ENCODE data around the gene LIPC.

LIPC gene

DNA sequence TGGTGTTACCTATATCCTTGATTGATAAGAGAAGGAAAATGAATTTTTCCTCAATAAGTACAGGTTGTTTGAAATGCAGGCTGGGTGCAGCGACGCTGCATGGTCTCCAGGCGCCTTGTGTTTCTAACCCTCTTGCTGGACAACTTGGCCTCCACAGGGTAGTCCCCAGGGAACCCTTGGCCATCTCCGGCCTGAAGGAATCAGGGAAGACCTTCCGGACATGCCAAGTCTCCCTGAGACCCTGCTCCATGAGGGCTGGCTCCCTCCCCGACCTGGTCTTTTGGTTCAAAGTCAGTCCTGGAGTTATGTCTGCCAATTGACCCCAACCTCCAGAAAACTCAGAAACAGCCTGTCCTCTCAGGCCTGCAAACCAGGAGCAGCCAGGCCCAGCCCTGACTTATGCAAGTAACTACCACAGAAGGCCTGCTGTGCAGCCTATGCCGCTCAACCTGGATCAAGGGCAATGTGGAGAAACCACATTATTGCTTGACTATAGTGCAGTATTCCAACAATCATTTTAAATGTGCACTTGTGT, 98.3 kb downstream of the LIPC start:
- TF ChIP-seq, protein P1, sequence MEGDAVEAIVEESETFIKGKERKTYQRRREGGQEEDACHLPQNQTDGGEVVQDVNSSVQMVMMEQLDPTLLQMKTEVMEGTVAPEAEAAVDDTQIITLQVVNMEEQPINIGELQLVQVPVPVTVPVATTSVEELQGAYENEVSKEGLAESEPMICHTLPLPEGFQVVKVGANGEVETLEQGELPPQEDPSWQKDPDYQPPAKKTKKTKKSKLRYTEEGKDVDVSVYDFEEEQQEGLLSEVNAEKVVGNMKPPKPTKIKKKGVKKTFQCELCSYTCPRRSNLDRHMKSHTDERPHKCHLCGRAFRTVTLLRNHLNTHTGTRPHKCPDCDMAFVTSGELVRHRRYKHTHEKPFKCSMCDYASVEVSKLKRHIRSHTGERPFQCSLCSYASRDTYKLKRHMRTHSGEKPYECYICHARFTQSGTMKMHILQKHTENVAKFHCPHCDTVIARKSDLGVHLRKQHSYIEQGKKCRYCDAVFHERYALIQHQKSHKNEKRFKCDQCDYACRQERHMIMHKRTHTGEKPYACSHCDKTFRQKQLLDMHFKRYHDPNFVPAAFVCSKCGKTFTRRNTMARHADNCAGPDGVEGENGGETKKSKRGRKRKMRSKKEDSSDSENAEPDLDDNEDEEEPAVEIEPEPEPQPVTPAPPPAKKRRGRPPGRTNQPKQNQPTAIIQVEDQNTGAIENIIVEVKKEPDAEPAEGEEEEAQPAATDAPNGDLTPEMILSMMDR (conservative IDR thresholded peaks at IDR 0.05; ENCODE audit: control insufficient read depth, insufficient read depth, low read depth, low read length) = no peak
- H3K4me3 ChIP-seq (ENCODE audit: control insufficient read depth, low read depth, low read length) = no peak overlapping the region
- no peak for DNase-seq (ENCODE audit: low read depth)

DNA sequence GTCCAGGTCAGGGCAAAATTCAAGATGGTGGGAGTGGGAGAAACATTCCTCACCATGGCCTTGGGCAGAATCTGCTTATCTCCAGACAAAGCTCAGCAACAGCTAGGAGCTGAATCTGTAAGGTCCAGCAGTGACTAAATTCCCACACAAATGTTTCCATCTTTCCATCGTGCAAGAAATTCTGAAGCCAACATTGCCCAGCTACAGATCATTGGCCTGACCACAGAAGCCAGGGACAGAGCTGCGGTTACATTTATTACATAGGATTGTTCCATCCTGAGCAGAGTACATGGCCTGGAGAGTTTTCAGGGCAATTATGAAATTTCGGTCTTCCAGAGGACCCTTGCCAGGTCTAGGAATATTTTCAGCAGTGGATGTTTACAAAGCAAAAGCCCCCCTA, 100.3 kb downstream of the LIPC start:
- TF ChIP-seq, protein P1 (conservative IDR thresholded peaks at IDR 0.05; ENCODE audit: control insufficient read depth, insufficient read depth, low read depth, low read length) = no peak
- H3K4me3 ChIP-seq (ENCODE audit: control insufficient read depth, low read depth, low read length) = no peak overlapping the region

DNA sequence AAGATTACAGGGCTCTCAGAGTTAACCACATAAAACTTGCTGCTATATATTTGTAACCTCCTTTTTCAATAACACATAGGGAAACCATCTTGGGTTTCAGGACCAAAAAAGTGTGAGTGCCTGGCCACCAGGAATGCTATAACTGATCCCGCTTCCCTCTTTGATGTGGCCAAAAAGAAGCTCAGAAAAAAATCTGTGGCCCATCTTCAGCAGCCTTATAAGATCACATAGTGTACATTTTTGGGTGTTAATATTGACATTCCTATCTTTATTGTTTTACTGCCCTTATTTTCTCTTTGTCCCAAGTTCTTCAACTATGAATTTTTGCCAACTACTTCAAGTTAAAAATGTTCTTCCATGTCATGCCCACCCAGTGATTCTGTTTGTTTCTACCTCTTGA, 102.8 kb downstream of the LIPC start:
- H3K4me3 ChIP-seq (ENCODE audit: control insufficient read depth, low read depth, low read length) = no peak overlapping the region
- no peak for DNase-seq (ENCODE audit: low read depth)
- TF ChIP-seq, protein P1 (conservative IDR thresholded peaks at IDR 0.05; ENCODE audit: control insufficient read depth, insufficient read depth, low read depth, low read length) = no peak

More for the DNA sequence above, 100.3 kb downstream of the LIPC start:
- DNase-seq (ENCODE audit: low read depth) = no peak

DNA sequence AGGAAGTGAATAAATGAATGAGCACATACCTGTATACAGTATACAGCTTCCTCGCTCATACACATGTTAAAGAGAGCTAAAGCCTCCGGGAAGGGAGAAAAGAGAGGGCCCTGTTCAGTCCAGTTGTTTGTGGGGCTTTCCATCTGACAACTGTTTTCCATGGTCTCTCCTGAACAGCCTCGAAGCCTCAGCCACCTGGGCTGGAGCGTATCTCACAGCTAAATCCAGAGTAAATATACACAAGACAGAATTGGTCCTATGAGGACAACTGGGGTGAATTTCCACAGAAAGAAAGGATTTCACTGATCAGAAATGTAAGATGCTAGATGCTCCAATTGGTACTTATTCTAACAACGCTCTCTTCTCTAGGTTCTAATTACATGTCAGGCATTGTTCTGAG, 103.5 kb downstream of the LIPC start:
- no peak overlapping the region for H3K4me3 ChIP-seq (ENCODE audit: control insufficient read depth, low read depth, low read length)
- DNase-seq (ENCODE audit: low read depth) = no peak
- TF ChIP-seq, protein P1 (conservative IDR thresholded peaks at IDR 0.05; ENCODE audit: control insufficient read depth, insufficient read depth, low read depth, low read length) = no peak

DNA sequence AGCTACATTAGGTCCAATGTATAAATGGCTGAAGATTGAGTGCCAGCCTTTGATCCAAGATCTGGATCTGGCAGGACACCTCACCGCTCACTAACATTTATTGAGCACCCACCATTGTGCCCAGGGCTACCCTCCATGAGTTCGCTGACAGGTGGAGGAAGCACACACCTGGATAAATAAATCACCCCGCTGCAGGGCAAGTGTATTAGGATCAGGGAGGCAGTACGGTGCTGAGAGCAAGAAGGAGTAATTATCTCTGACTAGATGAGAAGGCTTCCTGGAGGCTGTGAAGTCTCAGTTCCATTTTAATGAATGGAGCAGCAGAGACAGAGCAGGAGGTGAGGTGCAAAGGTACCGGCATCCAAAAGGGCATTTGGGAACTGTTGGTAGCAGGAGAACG, 104.1 kb downstream of the LIPC start:
- DNase-seq (ENCODE audit: low read depth) = no peak
- no peak overlapping the region for H3K4me3 ChIP-seq (ENCODE audit: control insufficient read depth, low read depth, low read length)
- TF ChIP-seq, protein P1 (conservative IDR thresholded peaks at IDR 0.05; ENCODE audit: control insufficient read depth, insufficient read depth, low read depth, low read length) = no peak

DNA sequence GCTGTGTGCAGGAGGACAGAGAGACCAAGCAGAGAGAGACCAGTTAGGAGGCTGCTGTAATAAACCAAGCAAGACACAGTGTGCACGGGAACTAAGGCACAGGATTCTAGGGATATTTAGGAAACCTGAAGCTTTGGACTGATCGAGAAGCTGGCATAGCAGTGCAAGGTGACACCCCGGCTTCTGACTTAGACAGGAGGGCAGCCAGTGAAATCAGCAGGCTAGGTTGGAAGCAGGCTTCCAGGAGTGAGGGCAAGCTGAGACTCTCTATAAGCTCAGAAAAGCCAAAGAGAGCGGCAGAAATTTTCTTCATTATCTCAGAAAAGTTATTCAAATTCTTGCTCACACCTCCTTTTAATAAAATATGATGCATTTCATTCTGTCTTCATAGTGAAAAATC, 104.6 kb downstream of the LIPC start:
- TF ChIP-seq, protein P1 (conservative IDR thresholded peaks at IDR 0.05; ENCODE audit: control insufficient read depth, insufficient read depth, low read depth, low read length) = no peak
- no peak overlapping the region for H3K4me3 ChIP-seq (ENCODE audit: control insufficient read depth, low read depth, low read length)
- no peak for DNase-seq (ENCODE audit: low read depth)

DNA sequence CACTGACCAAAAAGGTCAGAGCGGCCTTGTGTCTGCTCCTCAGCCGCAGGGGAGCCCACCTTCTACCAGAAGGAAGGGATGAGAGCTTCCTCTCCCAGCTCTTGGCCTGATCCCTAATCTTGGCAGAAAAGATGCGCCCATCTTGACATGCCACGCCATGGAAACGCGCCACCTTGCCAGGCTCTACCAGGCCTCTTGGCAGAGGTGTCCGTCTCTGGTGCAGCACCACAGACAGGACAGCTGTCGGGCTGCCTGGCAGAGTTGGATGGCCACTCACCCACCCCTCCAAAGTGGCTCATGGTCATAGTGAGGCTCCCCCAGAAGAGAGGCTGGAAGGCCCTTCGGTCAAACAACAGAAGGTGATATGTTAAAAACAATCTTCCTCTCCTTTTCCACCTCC, 105.2 kb downstream of the LIPC start:
- no peak overlapping the region for H3K4me3 ChIP-seq (ENCODE audit: control insufficient read depth, low read depth, low read length)
- TF ChIP-seq, protein P1 (conservative IDR thresholded peaks at IDR 0.05; ENCODE audit: control insufficient read depth, insufficient read depth, low read depth, low read length) = no peak
- no peak for DNase-seq (ENCODE audit: low read depth)

Measured in fibroblast of mammary gland (primary cell).